Colonic mucosa (tissue), 4 donors: Measurements from ENCODE around the gene CHPF. TPM values are rescaled to one million over a fixed set of nuclear protein-coding genes. Genes with fewer than 3 reads are reported as not detected.

ENCODE experiments used
- DNase-seq: peaks from one replicate; pipeline ENCODE4 v3.0.0-alpha.2; 2020
- H3K27ac ChIP-seq: fragments of 200-600 bp; one replicate; pipeline ENCODE4 v1.8.0; 2021
- H3K27me3 ChIP-seq: fragments of 200-600 bp; one replicate; pipeline ENCODE4 v1.8.0; 2021
- H3K36me3 ChIP-seq: fragments of 200-600 bp; one replicate; pipeline ENCODE4 v1.8.0; 2021
- H3K4me1 ChIP-seq: fragments of 200-600 bp; one replicate; pipeline ENCODE4 v1.8.0; 2021; ENCODE audit warnings: mild to moderate bottlenecking
- H3K4me3 ChIP-seq: fragments of 200-600 bp; one replicate; pipeline ENCODE4 v1.8.0; 2021
- H3K9ac ChIP-seq, 2 donors: one replicate each; pipeline ENCODE4 v1.7.0; 2013; ENCODE audit warnings: control low read depth in 2 of 2, low read depth in 2 of 2, low read length in 2 of 2
- H3K9me3 ChIP-seq: fragments of 200-600 bp; one replicate; pipeline ENCODE4 v1.8.0; 2021
- CTCF ChIP-seq: fragments of 200-600 bp; IDR thresholded peaks from one replicate; pipeline ENCODE4 v1.8.0; 2022; ENCODE audit warnings: antibody characterized with exemption, mild to moderate bottlenecking
- intact Hi-C: fragments of 100-400 bp; cut with DNase I; formaldehyde crosslinking; loops from one replicate; pipeline ENCODE4 v1.14.1; 2022
- total RNA-seq, 2 donors: library from RNA; stranded (reverse); fragmentation: NEBNext Ultra II Directional in 1 of 2; extraction: Animal tissue kit (Norgen Biotek cat#: 25700) in 1 of 2; gene quantifications; one replicate each; pipeline ENCODE4 v1.2.1, GENCODE V29; 2021
- donor health status: healthy.
- donor health status: DM: no; HTN: no; CAD: no.
- donor health status: DM: no; HTN: no; CAD: no.

The CHPF gene
- total RNA-seq, 2 donors from 2014 or later: 43.1 to 43.5 TPM

- TF ChIP-seq CTCF: no peak
- Histone ChIP-seq H3K9me3 (no peaks in the 10 kb centered on the region), H3K9ac (no peak overlapping the region), H3K27me3 (peaks cover 13% of the 10 kb centered on the region), H3K27ac (no peak overlapping the region), H3K4me3 (no peak overlapping the region), H3K4me1 (no peaks in the 10 kb centered on the region), H3K36me3 (no peaks in the 10 kb centered on the region)
- intact Hi-C loops: loop anchor here (5.0 kb wide), 1 partner anchor 37 kb away; the partner anchor contains the start of gene GMPPA
- DNase-seq: no peak
Observed at GRCh38 chr2:219533930-219534661, 9.5 kb downstream of the CHPF start.

- TF ChIP-seq CTCF: no peak
- Histone ChIP-seq H3K4me3 (no peak overlapping the region), H3K36me3 (no peaks in the 10 kb centered on the region), H3K9ac (no peak overlapping the region), H3K9me3 (no peaks in the 10 kb centered on the region), H3K27ac (no peak overlapping the region), H3K27me3 (peaks cover 16% of the 10 kb centered on the region), H3K4me1 (no peaks in the 10 kb centered on the region)
- no peak for DNase-seq
- intact Hi-C loops: loop anchor here (5.0 kb wide), 1 partner anchor 35 kb away; the partner anchor contains the start of gene GMPPA
Observed at GRCh38 chr2:219532378-219532649, 11.3 kb downstream of the CHPF start.

- Histone ChIP-seq H3K27ac (no peak overlapping the region), H3K9ac (no peak overlapping the region), H3K36me3 (no peaks in the 10 kb centered on the region), H3K9me3 (no peaks in the 10 kb centered on the region), H3K4me3 (no peak overlapping the region), H3K27me3 (peaks cover 16% of the 10 kb centered on the region), H3K4me1 (no peaks in the 10 kb centered on the region)
- intact Hi-C loops: loop anchor here (2.0 to 5.0 kb wide), 2 partner anchors 35 to 131 kb away; partner anchors contain the start of gene GMPPA
- TF ChIP-seq CTCF: no peak
- no peak for DNase-seq
Observed at GRCh38 chr2:219531639-219532377, 11.8 kb downstream of the CHPF start.

GRCh38 chr2:219530048-219530963 lies 13.3 kb downstream of the CHPF start:
- peaks cover 16% of the 10 kb centered on the region for H3K27me3 ChIP-seq
- no peaks in the 10 kb centered on the region for H3K36me3 ChIP-seq
- H3K4me1 ChIP-seq: no peaks in the 10 kb centered on the region
- no peaks in the 10 kb centered on the region for H3K9me3 ChIP-seq
- DNase-seq: peak; percentile 82
- intact Hi-C loops: loop anchor here (2.0 to 5.0 kb wide), 2 partner anchors 33 to 130 kb away; partner anchors contain the start of gene GMPPA
- peak; percentile 92 for TF ChIP-seq CTCF
- H3K4me3 ChIP-seq: no peak overlapping the region
- H3K27ac ChIP-seq: no peak overlapping the region
- no peak overlapping the region for H3K9ac ChIP-seq

GRCh38 chr2:219527472-219527871 lies 16.1 kb downstream of the CHPF start:
- Histone ChIP-seq H3K9ac (no peak overlapping the region), H3K4me3 (no peak overlapping the region), H3K9me3 (no peaks in the 10 kb centered on the region), H3K36me3 (no peaks in the 10 kb centered on the region), H3K27me3 (peaks cover 33% of the 10 kb centered on the region), H3K27ac (no peak overlapping the region), H3K4me1 (no peaks in the 10 kb centered on the region)
- no peak for TF ChIP-seq CTCF
- intact Hi-C loops: no loop called here
- no peak for DNase-seq
